ENCODE results near the gene NEK10.
A peak's percentile ranks its signal among the peaks of the same experiment; 100 is the strongest.

The NEK10 gene

DNA sequence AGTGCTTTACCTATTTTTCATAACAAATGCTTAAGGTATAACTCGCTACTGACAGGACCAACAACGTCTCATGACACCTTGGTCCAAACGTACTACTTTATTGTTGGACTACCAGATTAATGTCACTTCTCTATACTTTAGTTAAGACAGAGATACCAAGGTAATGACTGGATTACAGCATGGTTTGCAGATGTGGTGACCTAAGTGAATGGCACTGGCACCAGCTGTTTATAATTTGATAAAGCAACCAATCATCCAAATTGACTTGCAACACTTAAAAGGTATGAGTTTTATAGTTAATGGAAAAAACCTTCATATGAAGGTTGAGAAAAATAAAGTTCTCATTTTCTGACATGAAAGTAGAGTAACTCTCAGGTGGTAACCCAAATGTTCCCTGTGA lies 209.0 kb downstream of the NEK10 start:
- no peak for DNase-seq

DNA sequence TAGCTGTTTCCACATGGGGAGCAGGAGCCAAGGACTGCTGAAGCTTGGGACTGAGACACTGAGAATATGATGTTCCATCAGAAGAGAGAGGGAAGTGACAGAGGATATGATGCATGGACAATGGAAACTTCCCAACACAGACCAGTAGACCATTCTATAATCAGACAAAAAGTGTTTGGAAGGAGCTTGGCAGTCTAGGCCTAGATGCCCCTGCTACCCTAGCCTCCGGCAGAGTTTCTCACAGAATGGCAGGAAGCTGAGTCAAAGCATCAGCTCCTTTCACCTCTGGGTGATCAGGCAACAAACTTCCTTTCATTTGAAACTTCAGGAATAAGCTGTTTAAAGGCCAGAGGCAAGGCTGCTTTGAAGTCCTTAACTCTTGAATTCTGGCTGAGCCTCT lies 222.0 kb downstream of the NEK10 start:
- no peak for DNase-seq

DNA sequence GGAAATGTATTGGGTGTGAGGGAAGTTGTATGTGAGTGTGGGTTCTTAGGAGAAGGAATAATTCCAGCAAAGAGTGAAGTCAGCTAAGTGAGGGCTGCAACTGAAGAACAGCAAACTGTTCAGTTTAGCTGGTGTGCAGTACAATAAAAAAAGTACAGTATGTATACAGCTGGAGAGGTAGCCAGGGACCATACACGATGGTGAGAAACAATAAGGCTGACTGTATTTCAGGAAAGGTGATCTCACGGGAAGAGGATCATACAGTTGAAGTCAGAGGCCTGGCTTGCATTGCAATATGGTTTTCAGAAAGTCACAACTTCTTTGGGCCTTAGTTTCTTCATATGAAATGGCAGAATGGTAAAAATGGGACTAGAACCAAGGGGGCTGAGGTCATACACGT lies 222.4 kb downstream of the NEK10 start:
- DNase-seq: no peak

DNA sequence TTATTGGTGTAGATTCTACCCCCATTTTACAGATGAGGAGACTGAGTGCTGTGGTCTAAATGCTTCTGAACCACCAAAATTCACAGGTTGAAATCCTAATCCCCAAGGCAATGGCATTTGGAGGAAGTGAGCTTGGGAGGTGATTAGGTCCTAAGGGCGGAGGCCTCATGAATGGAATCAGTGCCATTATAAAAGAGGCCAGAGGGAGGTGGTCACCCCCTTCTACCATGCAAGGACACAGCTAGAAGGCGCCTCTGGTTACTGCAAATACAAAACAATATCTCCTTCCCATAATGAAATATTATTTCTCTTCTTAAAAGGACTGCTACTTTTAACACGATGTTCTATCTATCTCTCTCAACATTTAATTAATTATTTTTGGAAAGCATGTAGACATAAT lies 223.5 kb downstream of the NEK10 start:
- DNase-seq: no peak

DNA sequence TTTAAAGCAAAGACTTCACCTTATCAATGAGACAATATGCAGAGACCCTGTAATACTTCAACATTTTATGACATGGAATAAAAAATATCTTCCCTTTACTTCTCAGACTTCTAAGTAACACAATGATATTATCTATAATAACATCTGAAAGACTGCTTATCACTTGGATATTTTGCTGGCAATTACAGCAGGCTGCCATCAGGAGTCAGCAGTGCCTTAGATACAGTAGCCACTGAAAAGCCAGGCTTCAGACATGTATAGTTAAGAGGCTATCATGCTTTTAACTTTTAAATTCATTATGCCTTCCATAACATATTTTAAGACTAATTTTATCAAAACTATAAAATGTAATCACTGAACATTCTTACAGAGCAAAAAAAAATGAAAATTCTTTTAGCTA lies 227.5 kb downstream of the NEK10 start:
- no peak for DNase-seq

DNA sequence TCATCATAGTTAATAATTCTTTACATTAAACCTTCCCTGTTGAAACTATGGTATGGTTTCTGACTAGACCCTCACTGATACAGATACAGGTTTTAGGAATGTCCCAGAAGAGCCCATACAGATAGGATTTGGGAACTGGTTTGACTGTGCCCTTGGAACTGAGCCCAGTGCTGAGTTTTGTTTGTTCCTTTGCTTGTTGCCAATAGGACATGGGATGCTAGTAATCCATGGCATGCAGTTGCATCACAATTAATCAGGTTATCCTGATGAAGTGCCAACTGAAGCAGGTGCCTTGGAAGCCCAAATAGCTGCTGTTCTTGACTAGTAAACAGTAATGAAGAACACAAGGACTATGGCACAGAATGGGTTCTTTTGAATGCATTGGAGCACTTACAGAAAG lies 230.6 kb downstream of the NEK10 start:
- DNase-seq: no peak

DNA sequence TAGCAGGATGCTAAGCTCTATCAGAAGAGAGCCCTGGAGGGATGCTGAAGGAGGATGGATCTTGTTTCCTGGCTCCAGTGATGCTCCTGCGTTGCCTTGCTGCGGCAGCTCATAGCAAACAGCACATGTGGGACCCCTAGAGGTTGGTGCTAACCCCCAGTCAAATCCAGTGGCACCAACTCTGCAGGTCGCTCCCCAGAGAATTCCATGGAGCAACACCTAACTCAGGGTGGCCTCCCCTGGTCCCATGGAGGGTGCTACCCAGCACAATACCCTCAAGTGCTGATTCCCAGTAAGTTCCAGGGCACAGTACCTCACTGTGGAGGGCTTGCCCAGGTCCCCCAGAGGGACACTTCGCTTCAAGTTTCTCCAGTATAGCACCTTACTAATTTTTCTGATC lies 231.2 kb downstream of the NEK10 start:
- no peak for DNase-seq

DNA sequence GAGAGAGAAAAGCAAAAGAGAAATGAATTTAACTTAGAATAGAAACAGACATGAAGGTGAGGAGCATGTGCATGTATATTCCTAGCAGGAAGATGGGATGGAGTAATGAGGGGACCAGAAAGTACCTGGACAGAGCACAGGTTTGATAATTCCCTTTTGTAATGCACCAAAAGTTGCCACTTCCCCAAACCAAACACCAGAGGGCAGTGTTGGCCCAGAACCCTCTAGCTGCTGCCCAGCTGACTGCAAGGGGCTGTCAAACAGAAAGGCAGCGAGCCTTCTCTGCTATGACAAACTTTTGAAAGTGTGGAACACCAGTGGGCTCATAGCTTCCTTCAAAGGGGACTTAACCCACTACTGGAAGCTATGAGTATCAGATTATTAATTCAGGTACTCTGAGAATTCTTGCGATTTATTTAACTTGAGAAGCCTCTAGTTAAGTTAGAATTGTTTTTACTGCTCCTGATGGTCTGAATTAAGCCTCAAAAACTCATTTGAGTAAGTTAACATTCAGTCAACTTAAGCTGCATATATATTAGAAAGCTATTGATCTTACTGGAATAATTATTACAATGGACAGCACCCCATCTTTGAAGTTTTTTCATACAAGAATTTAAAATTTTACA lies 234.9 kb downstream of the NEK10 start:
- DNase-seq: peak; percentile 43

DNA sequence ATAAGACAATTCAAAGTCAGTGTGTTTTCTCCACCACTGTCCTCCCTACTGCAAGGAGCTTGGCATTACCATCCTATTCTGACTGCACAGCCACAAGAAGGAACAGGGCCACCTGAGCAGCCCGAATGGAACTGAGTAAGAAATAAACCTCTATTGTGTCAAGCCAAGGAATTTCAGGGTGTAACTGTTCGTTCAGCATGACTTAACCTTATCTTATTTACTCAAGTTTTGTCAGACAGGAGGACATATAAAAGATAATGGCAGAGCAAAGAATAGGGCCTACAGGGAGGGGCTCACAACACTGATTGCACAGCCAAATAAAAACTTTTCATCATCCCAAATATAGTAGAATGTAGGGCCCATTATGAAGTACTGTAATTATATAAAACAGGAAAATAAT lies 236.1 kb downstream of the NEK10 start:
- DNase-seq: no peak

DNA sequence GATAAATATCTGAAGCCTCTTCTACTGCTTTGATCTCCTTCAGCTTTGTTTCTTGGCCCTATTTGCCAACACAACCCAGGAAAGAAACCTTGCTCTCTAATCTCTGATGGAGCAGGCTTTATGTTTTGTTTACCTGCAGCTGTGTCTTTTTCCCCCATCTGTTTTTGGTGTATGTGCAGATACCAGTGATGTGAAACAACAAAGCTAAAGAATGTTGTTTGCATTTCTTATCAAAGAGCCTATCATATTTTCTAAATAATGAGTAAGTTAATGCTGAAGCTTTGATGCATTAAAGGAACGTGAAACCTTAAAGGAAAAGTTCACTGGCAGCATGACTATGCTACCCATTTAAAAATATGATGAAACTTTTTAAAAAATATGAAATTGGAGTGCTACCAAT lies 238.4 kb downstream of the NEK10 start:
- DNase-seq: no peak

DNA sequence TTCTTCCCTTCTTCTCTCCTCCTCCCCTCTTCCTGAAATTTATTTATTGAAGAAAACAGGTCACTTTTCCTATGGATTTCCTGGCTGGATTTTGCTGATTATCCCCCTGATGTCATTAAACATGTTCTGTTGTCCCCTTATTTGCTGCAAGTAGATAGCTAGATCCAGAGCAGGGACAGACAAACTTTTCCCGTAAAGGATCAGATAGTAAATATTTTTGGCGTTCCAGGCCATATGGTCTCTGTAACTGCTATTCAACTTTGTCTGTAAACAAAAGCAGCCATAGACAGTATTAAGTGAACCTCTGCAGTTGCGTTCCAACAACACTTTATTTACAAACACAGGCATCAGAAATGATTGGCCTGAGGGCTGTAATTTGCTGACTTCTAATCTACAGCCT lies 241.3 kb downstream of the NEK10 start:
- no peak for DNase-seq

DNA sequence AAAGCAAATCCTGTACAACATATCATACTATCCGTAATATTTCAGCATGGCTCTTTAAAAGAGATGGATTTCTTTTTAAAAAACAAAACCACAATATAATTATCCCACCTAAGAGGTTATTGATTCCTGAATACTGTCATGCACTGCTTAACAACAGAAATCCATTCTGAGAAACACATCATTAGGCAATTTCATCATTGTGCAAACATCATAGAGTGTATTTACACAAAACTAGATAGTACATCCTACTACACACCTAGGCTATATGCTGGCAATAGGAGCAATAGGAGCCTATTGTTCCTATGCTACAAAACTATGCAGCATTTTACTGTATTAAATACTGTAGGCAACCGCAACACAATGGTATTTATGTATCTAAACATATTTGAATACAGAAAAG lies 242.0 kb downstream of the NEK10 start:
- no peak for DNase-seq

DNA sequence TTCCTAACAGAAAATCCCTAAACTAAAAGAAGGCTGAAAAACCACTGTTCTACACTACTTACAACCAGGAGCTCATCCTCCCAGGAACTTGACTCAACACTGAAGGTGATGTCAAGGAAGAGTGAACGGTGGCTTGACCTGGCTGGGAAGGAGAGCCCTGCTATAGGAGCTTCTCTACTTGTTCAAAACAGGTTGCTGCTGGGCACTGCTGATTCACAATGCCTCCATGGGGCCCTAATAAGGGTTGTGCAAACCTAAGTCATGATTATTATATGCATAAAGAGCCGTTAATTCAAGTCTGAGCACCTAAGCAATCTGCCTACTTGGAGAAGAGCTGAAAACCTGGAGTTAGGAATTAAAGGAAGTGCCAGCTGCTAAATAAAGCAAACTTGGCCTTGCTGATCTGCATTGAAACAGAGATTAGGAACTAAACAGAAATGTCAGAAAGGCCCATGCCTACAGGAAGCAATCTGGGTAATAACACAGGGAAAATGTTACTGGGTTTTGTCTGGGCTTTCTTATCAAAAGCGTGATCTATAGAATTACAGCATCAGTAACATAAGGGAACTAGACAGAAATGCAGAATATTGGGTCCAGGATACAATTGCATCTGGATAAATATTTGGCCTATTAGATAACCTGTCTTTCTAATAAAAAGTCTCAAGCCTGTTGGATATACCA lies 243.2 kb downstream of the NEK10 start:
- no peak for DNase-seq

DNA sequence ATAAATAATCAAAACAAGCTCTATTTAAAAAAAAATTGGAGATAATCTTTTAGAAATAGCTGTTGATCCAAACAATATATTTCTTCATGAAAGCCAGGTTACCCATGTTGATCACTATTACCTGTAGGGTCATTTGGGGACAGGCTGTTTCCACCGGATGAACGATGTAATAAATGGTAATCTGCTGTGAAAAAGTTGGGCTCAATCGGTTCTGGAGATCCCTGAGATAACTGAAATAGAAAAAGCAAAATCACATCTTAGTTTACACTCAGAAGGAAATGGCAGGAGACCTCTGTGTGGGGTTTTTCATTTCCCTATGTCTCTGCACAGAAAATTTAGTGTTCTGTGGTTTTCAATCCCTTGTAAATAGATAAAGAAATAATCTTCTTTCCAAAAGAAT lies 249.5 kb downstream of the NEK10 start:
- no peak for DNase-seq

DNA sequence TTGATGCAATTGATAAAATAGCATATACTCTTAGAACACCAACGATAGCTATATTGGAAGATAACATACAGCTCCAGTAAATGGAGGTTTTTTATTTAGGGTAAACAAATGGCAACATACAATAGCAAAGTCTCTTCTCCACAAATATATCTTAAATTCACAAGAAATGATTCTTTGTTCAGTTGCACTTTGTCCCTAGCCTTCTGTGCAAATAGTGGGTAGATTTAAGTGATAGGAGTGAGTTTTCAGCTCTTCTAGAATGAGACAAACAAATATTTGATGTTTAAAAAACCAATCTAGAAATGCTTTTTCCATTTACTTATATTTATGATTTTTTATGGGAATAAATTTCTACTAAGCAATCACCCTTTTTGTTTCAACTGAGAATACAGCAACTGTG lies 253.8 kb downstream of the NEK10 start:
- no peak for DNase-seq

DNA sequence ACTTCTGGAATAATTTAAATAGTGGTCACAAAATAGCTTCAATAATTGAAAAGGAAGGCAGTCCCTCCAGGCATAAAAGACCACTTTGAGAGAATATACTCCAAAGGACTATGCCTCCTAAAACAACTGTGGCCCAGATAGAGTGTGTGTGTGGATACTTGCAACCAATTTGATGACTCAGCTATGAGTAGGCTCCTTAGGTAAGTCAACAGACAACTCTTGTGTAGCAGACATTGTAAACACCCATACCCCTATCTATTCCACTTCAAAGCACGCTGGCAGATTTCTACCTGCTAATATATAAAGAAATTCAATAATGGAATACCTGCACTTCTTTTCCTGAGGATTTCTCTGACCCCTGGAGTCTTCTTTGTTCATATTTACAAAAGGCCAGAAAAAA lies 254.5 kb downstream of the NEK10 start:
- DNase-seq: no peak

DNA sequence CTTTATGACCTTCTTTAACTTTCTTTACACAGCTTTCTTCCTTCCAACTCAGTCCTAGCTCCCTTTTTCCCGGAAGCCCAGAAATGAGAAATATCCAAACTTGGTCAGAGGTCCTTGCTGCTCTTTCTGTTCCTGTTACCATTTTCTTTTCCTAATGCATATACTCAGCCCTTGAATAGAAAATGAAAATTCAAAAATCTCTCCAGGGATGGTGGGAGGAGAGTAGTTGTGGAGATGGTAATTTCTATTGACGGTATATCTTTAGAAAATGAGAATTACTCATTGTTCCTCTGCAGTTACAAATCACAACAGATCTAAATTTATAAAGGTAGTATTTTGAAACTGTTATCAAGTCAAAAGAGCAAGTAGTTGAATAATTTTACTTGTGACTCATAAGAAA lies 255.1 kb downstream of the NEK10 start:
- DNase-seq: no peak

DNA sequence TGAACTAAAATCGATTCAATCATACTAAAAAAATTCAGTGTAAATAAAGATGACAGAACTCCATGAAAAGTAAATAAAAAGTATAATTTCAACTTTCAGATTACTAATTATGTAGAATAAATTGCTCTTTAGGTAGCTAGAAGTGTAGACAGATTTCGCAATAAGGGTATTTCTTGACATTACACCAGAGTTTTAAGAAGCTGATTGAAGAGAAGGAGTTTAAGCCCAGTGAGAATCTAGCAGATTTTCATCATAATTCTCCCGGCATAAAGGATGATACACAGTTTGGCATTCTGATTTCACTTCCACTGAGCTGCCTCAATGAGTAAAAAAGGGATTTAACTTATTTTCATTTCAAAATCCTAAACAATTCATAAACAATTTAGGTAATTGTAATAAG lies 259.2 kb downstream of the NEK10 start:
- DNase-seq: no peak

DNA sequence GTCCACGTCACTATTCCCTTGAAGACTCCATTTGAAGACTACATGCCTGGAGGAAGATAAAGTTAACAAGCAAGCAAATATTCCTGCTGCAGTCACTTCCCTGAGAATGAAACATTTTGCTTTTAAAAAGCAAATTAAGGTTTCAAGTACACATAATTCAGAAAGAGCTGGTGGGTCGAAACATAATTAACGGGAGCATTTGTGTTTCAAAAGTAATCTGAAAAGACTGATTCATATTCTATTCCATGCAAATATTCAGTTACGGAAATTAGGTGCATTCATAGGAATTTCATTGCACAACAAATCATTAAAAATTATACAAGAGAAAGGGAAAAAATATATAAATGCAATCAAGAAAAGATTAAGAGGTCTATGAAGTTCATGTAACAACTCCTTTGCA lies 260.9 kb downstream of the NEK10 start:
- DNase-seq: no peak

DNA sequence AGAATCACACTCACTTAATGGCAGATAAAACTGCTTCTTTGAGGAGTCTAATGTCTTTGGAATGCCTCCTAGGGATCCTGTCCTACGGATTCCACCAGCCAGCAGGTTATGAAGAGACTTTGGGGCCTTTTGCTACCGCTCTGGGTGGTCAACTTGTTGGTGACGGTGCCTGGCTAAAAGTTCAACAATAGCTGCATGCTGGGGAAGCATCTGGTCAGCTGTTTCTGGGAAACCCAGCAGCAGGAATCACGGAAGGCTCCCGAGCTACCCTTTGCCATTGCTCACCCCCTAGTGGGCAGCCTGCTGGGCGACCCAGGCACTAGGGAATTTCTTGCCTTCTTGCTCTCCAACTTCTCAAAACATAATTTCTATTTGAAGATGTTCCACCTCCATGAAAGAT lies 263.3 kb downstream of the NEK10 start:
- no peak for DNase-seq

DNA sequence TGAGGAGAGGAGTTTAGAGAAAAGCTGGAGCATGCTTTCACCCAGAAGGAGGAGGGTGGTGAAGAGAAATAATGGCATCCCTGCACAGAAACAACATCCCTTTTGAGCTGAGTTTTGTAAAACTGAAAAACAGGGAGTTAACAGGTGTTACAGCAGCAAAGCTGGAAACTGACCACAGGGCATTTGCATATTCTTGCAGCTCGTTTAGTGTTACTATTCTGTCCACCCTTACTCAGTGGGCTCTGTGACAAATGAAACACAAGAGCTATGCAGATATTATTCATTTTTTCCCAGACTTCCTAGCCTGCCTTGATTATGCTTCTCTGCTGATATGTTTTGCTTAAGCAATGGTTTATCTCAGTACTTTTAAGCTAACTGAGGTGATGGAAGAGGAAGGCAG lies 272.0 kb downstream of the NEK10 start:
- no peak for DNase-seq

DNA sequence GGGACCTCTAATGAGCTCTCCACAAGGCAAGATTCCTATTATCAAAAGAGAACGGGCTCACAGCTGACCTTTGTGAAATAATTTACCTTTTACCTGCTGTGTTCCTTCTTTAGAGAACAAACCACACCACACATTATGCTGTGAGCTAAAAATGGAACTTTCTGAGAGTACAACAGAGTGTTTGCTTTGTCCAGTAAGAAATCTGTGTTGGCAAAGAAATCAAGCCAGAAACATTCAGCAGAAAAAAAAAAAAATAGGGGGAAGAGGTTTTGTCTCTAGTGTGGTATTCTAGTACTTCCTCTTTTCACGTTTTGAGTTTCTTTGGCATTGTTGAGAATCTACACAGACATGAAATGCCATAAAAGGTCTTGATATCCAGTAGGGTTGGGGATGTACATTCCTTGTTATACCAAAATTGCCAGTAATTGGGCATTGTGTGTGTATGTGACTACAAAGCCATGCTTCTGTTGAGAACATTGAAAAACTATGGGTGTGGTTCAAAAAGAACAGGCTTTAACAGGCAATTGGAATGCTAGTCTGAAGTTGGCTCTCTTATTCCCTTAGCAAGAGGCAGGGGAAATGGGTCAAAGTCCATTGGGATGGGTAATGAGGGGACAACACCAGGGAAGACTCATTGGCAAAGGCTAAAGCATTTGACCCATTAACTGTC lies 273.5 kb downstream of the NEK10 start:
- no peak for DNase-seq

DNA sequence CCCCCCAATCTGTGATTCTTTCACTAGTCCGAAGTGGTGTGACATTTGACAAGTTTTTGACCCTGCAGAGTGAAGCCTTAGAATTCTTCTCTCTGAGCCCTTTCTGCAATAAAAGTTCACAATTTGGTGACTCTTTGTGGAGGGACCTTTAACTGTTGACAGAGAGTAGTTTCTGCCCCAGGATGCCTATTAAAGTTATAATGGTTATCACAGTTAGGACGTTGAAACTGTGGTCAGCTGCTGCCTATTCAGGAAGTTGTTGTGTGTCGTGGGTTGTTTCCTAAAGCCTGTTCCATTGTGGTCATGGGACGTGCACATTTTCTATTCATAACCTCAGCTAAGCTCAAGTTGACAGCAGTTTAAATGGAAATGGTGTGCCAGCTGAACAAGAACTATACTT lies 274.5 kb downstream of the NEK10 start:
- DNase-seq: no peak

DNA sequence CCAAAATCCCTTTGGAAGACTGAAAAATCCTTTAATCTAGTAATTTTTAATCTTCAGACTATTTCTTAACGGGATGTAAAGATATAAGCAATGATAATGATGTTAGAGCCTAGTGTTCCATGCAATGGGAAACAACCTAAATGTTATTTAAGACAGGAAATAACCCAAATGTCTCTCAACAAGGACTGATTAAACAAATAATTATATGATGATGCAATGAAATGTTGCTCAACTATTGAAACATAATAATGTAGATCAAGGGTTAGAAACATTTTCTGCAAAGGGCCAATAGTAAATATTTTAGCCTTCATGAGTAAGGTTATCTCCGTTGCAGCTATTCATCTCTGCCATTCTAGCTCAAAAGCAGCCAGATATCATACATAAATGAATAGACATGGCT lies 275.4 kb downstream of the NEK10 start:
- no peak for DNase-seq
